SIG-M5 treated with dmso at 0.1 percent for 504 hours (cell line): ENCODE results near the gene ITIH5.
"Not testable (repeated sequence)": the region's sequence is repeated elsewhere in the genome, so short reads cannot be mapped to it uniquely, and the experiment has no call there.

ENCODE experiments used
- DNase-seq: peaks from one replicate; lab custom pipeline; 2025; ENCODE audit not compliant: unreplicated experiment; lab: John Stamatoyannopoulos, UW

Gene ITIH5

DNA sequence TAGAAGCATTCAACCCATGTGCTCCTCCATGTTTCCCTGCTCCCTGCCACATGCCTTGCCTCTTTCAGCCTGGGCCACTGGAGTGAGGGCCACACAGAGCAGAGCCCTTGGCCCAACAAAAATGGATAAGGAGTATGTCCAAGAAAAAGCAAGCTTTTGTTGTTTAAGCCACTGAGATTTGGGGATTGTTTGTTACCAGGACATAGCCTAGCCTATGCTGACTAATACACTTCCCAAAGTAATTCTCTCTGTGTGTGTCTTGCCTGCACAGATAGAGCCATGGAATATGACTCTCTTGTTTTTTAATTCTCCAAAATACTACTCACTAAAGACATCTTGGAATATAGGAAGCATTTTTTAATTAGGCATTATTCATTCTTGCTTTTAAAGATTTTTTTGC is 22.8 kb upstream of the ITIH5 start:
- no peak for DNase-seq

DNA sequence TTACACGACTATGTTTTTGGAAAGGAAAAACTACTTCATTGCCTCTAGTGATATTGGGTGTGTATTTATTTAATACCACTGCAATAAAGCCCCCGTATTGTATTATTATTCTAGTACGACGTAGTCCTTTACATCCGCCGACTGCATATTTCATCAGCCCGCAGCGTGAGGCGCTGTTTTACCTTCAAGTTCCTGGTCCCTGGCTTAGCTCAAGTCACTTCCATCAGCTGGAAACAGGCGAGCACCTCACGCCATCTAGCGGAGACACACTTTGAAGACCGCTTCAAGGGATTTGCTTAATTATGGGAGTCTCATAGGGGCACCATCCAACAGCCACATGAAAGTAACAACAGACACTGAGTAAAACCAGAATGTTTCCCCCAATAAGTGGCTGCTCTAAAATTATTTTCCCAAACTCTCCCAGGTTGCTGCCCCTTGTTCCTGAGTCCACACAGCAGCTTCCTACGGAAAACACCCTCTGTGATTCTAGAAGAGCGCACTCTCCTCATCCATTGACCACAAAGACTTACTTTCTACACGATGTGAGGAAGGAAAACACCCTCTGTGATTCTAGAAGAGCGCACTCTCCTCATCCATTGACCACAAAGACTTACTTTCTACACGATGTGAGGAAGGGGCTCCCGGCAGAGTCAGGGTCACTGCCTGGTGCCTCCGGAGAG is 20.6 kb upstream of the ITIH5 start:
- DNase-seq, result peak; percentile 92

DNA sequence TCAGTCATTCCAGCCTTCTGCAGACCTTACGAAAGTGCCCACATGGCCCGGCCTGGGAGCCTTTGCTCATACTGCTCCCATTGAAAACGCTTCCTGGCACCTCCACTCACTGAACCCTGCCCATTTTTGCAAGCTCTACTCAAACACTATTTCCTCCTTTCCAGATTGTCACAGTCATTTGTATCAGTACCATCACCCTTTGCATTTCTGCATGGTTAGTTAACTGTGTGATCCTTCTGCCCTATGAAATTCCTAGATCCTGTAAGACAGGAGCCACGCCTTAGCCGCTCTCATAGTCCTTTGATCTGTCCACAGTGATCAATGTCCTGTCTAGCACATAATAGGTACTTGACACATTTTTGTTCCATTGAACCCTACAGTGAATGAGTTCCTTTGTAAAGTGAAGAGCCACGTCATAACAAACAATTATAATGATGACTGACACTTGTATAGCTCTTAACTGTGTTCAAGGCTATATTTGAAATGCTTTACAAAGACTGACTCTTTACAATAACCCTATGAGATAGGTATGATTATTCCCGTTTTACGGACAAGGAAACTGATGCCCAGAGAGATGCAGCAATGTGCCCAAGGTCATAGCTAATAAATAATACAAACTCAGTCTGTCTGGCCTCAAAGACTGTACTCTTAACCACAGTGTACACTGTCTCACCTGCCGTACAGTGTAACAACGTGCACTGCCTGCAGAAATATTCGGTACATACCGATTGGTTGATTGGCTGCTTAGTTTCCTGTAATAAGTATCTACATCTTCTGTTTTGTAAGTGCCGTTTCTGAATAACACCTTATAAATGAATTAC is 19.8 kb upstream of the ITIH5 start:
- DNase-seq, result no peak

DNA sequence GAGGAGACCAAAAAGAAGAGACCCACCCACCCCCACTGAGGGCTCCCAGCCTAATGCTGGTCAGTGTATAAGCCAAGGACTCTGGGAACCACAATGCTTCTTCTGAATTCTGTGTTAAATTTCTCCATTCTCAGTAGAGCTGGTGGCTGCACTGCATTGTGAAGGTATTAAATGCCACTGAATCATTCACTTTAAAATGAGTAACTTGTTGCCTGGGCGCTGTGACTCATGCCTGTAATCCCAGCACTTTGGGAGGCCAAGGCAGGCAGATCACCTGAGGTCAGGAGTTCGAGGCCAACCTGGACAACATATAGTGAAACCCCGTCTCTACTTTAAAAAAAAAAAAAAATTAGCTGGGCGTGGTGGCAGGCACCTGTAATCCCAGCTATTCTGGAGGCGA is 13.3 kb upstream of the ITIH5 start:
- DNase-seq, result not testable (repeated sequence)

DNA sequence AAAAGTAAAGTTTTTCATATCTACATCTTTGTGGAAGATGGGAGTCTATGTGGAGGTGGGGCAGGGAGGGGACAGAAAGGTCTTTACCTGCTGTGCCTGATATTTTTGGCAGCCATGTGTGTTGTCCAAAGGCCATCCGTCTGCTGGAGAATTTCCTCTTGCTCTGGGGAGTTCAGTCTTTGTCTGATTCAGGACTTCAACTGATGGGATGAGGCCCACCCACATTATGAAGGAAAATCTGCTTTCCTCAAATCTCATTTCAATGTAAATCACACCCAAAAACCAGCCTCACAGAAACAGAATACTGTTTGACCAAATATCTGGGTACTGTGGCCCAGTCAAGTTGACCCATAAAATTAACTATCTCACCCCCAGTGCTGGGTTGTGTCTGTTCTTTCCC is 12.5 kb upstream of the ITIH5 start:
- DNase-seq, result no peak

DNA sequence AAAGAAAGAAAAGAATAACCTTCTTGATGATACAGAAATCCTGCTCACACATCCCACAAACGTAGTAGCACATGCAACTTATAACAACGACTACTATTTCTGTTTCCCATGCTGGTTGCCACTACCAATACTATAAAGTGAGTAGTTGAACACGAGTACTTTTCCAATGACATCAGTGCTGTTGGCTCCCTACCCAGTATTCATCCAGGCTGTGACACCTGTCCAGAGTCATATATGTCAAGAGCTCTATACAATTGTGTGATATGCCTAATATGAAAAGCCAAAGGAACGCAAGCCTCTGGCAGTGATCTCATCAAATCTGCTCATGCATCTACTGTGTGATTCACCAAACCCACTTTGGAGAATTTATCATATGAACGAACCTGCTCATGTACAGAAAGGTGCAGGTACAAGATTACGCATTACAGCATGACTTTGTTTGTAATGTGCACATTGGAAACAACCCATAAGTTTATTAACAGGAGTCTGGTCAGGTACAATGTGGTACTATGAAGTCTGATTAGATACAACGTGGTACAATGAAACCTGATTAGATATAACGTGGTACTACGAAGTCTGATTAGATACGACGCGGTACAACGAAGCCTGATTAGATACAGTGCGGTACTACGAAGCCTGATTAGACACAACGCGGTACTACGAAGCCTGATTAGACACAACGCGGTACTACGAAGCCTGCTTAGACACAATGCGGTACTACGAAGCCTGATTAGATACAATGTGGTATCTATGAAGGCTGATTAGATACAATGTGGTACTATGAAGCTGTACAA is 5.8 kb upstream of the ITIH5 start:
- DNase-seq, result no peak

DNA sequence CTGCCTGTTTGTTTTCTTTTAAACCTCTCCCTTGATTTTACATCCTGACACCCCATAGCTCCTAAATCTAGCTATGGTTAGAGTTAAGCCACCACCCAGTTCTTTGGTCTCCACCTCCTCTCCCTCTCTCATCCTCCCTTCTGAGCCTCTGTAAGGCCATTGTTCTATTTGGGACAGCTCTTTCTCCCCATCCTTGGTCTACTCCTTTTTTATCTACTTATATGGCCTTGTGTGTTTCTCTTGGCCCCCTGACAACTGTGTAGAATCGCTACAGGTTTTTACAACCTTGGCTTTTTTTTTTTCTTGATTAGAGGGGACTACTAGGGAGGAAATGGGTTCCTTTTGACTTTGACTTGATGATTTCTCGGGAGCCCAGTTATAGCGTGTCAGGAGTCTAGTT is 3.4 kb upstream of the ITIH5 start:
- DNase-seq, result no peak

DNA sequence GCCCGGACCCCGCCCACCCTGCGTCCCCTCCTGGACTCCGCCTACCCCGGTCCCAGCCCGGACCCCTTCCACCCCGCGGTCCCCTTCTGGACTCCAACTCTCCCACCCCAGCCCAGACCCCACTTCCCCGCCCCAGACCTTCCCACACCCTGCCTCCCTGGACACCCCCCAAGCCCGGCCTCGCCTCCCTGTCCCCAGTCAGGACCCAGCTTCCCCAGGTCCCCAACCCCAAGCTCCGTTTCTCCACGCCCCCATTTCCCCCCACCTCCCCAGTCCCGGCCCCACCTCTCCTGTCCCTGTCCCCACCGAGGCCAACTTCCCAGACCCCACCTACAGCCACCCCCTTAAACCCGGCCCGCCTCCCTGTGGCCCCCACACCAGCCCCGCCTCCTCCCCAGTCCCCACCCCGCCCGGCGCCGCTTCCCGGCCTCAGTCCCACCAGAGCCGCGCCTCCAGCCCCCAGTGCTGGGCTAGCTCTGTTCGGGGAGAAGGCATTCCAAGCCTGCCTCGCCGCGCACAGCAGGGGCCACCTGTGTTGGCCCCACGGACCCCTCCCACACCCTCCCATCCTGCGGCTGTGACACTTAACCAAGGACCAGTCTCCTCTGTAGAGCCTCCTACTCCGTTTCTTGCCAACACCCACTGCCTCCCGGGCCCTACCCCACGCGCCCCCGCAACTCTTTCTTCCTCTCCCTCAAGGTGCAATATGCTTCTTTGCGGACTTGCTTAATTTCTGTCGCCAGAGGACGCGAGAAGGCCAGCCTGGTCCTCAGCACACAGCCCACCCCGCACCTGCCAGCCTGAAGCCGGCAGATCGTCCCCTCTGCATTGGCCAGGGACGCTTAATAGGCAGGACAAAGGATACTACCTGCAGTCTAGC is 736 bp upstream of the ITIH5 start:
- DNase-seq, result no peak

DNA sequence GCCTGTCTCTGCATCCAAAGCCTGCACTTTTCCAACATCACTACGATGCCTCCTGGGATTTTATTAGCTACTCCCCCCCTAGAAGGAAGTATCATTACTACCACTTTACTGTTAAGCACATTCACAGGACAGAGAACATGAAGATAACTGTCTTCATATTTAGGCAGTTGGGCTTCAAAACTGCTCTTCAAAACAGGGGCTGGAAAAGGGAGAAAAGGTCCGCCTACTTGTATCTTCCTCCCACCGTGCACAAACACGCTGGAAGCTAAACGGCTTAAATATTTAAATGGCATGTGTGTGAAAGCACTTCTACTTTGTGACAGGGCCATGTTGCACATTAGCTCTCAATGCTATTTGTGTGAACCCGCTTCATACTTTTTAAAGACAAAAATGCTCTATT is 999 bp downstream of the ITIH5 start:
- no peak for DNase-seq

DNA sequence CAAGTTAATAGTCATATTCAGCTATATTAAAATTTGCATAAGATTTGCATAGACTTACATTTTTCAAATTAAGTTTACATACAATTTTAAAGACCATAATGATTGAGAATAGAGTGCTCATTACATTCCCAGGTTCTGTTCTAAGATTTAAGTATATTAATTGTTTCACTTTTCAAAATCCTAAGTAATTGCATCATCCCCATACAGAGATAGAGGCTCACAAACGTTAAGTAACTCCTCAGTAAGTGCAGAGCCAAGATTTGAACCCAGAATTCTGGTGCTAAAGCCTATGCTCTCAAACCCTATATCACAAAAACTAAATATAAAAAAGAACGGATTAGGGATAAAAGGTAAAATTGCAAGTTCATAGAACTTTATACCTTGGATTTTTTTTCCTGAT is 2.1 kb downstream of the ITIH5 start:
- DNase-seq, result no peak

DNA sequence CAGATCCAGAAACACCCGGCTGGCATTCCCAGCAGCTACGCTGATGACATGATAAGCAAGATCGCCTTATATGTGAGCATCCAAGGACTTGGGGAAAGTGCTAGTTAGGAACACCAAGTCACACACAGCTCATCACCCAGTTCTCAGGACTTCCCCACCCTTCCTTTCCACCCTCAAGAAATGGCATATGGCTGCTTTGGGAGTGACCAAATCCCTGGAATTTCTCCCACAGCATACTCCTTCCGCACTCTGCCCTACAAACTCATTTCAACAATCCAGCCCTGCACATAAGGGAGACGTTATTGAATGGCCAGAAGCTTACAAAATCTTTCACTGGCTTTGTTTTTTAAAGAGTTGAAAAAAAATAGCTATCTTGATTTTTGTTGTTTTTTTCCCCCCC is 4.2 kb downstream of the ITIH5 start:
- DNase-seq, result no peak

DNA sequence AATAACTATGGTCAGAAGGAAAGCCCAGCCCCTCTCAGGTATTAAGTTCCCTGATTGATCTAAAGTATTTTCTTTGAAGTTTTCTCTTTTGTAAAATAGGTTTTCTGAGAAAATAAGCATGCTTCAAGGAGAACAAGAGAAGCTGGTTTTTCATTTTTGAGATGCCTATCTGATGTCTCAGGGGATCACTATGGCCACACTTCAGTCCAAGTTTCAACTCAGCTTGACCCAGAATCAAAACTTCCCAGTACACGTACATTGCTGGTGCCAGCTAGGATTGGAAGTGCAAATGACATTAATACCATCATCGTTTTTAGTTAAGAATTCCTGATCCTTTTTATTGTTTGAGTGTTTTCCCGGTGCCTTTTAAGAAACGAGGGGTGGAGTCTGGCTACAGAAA is 7.2 kb downstream of the ITIH5 start:
- no peak for DNase-seq

DNA sequence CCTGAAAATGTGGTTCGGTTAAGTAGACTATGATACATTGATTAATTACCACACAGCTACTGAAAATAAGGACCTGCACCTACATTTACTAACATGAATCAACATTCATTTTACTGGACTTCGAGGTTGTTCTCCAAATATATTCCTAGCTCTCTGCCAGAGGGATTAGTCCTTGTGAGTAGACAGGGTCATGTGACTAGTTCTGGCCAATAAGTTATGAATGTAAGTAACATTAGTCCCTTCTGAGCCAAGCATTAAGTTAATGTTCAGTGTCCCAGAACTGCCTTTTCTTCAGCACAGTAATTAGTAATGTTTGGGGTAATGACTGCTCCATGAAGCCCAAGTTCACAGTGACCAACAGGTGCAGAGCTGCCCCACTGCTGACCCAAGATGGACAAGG is 9.2 kb downstream of the ITIH5 start:
- DNase-seq, result no peak

DNA sequence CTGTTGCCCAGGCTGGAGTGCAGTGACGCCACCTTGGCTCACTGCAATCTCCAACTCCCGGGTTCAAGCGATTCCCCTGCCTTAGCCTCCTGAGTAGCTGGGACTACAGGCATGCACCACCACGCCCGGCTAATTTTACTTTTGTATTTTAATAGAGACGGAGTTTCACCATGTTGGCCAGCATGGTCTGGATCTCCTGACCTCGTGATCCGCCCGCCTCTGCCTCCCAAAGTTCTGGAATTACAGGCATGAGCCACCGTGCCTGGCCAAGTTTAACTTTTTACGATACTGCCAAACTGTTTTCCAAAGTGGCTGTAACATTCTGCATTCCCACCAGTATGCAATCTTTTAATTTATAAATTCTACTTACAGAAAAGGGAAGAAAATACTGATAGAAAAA is 9.7 kb downstream of the ITIH5 start:
- not testable (repeated sequence) for DNase-seq

DNA sequence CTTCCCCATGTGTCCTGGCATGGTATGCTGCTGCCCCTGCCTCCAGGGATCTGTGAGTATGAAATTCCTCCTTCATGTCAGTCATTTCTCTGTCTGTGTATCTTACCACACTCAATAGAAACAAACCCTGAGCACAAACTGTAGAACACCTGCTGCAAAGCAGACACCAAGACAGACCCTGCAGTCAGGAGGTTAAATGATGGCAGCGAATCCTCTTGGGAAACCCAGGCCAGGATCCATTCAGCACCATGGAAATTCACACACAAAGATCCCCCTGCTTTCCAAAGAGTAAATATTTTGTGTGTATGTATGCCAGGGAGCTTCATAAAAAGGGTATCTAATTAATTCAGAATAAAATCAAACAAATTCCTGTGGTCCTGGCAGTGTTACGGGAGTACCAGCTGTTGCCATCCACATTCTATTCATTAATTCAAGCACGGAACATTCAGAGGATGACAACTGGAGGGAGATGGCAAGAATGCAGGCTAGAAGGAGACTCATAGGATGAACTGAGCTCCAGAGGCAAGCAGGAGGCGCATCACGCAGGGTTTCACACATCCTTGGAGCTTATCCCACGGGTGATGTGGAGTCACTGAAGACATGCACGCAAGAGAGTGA is 14.8 kb downstream of the ITIH5 start:
- DNase-seq, result no peak

DNA sequence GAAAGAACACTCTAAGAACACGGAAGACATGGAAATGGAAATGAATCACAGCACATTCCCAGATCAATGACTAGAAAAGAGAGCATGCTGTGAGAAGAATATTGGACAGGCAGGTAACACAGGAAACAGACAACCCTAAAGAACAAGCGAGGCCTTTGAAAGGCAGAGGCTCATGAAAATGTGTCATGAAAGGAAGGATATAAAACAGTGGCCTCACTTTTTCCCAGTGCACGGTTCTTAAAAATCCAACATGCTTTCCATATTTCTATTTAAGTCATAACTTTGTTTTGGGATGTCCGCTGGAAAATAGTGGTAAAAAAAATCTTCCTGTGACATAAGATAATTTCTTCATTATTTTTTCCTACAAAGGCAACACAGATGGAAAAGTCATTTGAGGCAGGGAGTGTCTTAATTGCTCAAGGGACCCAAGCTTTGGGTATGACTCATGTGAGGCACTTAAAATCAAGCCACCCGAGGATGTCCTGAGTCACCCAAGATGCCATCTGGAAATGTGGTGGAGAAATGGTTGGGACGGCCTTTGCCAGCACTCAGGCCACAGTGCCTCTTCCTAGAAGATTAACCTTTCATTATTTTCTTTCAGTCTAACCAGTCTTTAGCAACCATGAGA is 17.0 kb downstream of the ITIH5 start:
- DNase-seq, result no peak

DNA sequence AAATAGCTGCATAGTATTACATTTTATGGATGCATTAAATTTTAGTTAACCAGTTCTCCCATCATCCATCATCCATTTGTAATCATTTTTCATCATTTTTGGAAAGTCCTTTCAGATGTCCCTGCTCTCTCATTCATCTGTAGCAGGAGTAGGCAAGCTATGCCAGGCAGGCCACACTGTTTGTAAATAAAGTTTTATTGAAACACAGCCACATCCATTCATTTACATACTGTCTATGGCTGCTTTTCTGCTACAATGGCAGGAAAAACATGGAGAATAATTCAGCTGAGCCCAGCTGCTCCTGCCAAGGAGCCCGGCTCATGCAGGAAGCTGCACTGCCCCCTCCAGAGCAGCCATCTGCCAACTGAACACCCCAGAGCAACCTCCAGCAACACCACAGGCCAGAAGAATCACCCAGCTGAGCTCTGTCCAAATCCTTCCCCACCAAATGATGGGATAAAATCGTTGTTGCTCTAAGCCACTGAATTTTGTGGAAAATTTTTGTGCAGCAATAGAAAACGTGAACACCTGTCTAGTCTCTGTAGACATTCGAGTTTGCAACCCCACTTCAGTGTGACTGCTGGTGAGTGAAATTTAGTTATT is 19.6 kb downstream of the ITIH5 start:
- no peak for DNase-seq

DNA sequence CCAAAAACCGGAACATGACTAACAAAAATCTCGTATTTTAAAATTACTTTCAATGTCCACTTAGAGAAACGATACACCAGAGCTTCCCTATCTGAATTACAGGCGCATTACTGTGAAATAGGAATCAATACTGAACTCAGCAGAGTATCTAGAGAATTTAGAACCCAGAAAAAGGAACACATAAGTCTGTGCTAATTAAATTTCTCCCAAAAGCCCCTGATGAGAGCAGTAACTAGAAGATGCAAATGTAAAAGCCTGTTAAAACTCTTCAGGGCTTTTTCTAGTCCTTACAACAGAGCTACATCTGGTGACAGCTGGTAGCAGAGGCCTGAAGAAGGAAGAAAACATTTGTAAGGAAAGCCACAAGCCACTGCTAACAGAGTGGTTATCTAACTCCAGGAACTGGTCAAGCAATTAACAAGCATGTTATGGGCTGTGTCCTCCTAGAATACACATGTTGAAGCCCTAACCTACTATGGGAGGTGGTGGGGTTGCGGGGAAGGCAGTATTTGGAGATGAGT is 24.2 kb downstream of the ITIH5 start:
- no peak for DNase-seq

DNA sequence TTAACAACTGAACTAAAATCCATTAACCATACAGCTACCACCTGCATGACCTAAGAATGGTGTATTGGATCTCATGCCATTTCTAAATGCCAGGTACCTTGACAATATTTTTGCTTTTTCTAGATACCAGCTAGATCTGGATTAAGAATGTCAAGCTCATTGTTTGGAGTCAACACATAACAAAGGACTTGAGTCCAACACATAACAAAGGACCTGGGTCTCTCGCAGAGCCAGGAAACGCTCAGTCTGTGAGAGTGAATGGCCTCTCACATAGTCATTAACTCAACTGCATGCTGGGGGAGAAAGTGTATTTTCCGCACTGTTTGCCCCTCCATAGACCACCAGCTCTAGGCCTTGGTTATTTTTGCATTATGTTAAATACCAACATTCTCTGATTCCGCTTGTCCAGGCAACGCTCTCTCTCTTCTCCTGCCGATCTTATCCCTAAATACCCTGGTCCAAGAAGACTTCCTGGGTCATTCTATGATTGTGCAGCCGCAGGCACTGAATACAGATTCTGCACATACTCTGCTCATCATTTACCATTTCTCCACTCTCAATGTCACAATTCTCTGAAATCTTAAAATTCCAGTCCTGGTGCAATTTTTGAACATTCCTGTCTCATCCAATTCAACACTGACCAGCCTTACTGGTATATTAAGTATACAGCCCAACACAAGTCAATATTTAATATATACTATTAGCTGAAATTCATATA is 31.2 kb downstream of the ITIH5 start:
- no peak for DNase-seq
